GM12878 (cell line): ENCODE measurements around the gene NAV2. TPM values are rescaled to one million over a fixed set of nuclear protein-coding genes. Genes with fewer than 3 reads are reported as not detected.

ENCODE experiments used
- ATAC-seq: fragments of 200-7000 bp; cut with Tn5 transposase; 3 replicates; pipeline ENCODE4 v1.9.1; 2020; ENCODE audit warnings: mild to moderate bottlenecking, moderate library complexity
- BruUV-seq: library from RNA; stranded (reverse); fragments of 400-500 nt; replicated peaks from 2 replicates; lab custom pipeline; 2021; lab: Mats Ljungman, UMichigan
- CTCF ChIA-PET: fragments of 300-600 bp; sonication (Branson Sonifier 250); formaldehyde crosslinking; extraction: SDS; loops from one replicate; lab custom pipeline; 2021; ENCODE audit warnings: inconsistent platforms; lab: Yijun Ruan, JAX
- POLR2A ChIA-PET: fragments of 350-600 bp; formaldehyde crosslinking; extraction: SDS; loops from one replicate; lab custom pipeline; 2021; ENCODE audit warnings: inconsistent platforms; lab: Charles Lee
- RAD21 ChIA-PET: fragments of 300-600 bp; sonication (Branson Sonifier 250); formaldehyde crosslinking; loops from one replicate; lab custom pipeline; 2023; ENCODE audit warnings: antibody characterized with exemption; ENCODE audit not compliant: unreplicated experiment; lab: Charles Lee
- SMC1A ChIA-PET: fragments of 300-600 bp; sonication (Branson Sonifier 250); formaldehyde crosslinking; loops from one replicate; lab custom pipeline; 2023; ENCODE audit not compliant: unreplicated experiment, uncharacterized antibody; lab: Charles Lee
- DNase-seq: peaks from one replicate; pipeline ENCODE4 v3.0.0-alpha.2; 2011; ENCODE audit warnings: low read depth, low spot score
- FAIRE-seq: peaks from 3 replicates; lab custom pipeline; 2011; peaks lifted over from hg19 to GRCh38; lab: Jason Lieb, UNC
- H2AFZ ChIP-seq: 2 replicates; pipeline ENCODE4 v1.6.0; 2011; ENCODE audit warnings: low read depth, low read length, control low read depth; ENCODE audit not compliant: control insufficient read depth
- H3K27ac ChIP-seq: 2 replicates; pipeline ENCODE4 v1.5.1; 2011; ENCODE audit warnings: control low read depth; ENCODE audit not compliant: control insufficient read depth, insufficient read depth
- H3K27me3 ChIP-seq, 2 experiments: replicated peaks in 1 of 2; 2 replicates each; pipeline versions ENCODE4 v1.6.0 to v1.6.1; 2011; ENCODE audit warnings: low read length in 1 of 2; ENCODE audit not compliant: control insufficient read depth in 2 of 2, insufficient read depth in 2 of 2
- H3K36me3 ChIP-seq, 2 experiments: 2 replicates each; pipeline ENCODE4 v1.5.1; 2011; ENCODE audit warnings: low read length in 1 of 2; ENCODE audit not compliant: control insufficient read depth in 2 of 2, insufficient read depth in 2 of 2
- H3K4me1 ChIP-seq: 2 replicates; pipeline ENCODE4 v1.6.1; 2011; ENCODE audit warnings: mild to moderate bottlenecking, low read length, moderate library complexity, mixed read lengths; ENCODE audit not compliant: control insufficient read depth, insufficient read depth
- H3K4me2 ChIP-seq: 2 replicates; pipeline ENCODE4 v1.6.0; 2011; ENCODE audit warnings: control low read depth; ENCODE audit not compliant: control insufficient read depth, insufficient read depth
- H3K4me3 ChIP-seq: fragments of 200-600 bp; sonication (generic); 2 replicates; pipeline ENCODE4 v1.5.1; 2016
- H3K79me2 ChIP-seq: 2 replicates; pipeline ENCODE4 v1.6.0; 2011; ENCODE audit warnings: low read length; ENCODE audit not compliant: control insufficient read depth, insufficient read depth
- H3K9ac ChIP-seq: 2 replicates; pipeline ENCODE4 v1.8.0; 2011; ENCODE audit warnings: low read length, control low read depth, mixed read lengths; ENCODE audit not compliant: control insufficient read depth, insufficient read depth
- H3K9me3 ChIP-seq: replicated peaks from 3 replicates; pipeline ENCODE4 v1.5.1; 2011; ENCODE audit warnings: mild to moderate bottlenecking, low read length; ENCODE audit not compliant: control insufficient read depth, insufficient read depth
- H4K20me1 ChIP-seq: 2 replicates; pipeline ENCODE4 v1.6.0; 2011; ENCODE audit not compliant: control insufficient read depth, insufficient read depth
- CBX3 ChIP-seq: fragments of 200-600 bp; sonication (generic); IDR thresholded peaks from 2 replicates; pipeline ENCODE4 v1.6.1; 2016; ENCODE audit warnings: low read depth, borderline replicate concordance
- EED ChIP-seq: sonication (generic); IDR thresholded peaks from 2 replicates; pipeline ENCODE4 v1.6.1; 2016; ENCODE audit warnings: antibody characterized with exemption, low read depth
- HSF1 ChIP-seq: fragments of 150-350 bp; IDR thresholded peaks from 2 replicates; pipeline ENCODE4 v1.6.1; 2014; ENCODE audit warnings: mild to moderate bottlenecking, low read depth, low read length
- JUNB ChIP-seq: IDR thresholded peaks from 2 replicates; pipeline ENCODE4 v1.6.1; 2016; ENCODE audit warnings: antibody characterized with exemption, mild to moderate bottlenecking
- JUND ChIP-seq: IDR thresholded peaks from 2 replicates; pipeline ENCODE4 v1.6.1; 2012; ENCODE audit warnings: low read depth, mild to moderate bottlenecking, low read length, improper control_type of control experiment, moderate library complexity
- PAX5 ChIP-seq: IDR thresholded peaks from 2 replicates; pipeline ENCODE4 v1.6.1; 2011; ENCODE audit warnings: low read depth, low read length, borderline replicate concordance
- PAX8 ChIP-seq: fragments of 450-650 bp; IDR thresholded peaks from 2 replicates; pipeline ENCODE4 v1.6.1; 2017; ENCODE audit warnings: mild to moderate bottlenecking, moderate library complexity
- PML ChIP-seq: IDR thresholded peaks from 2 replicates; pipeline ENCODE4 v1.6.1; 2012; ENCODE audit warnings: low read length, inconsistent platforms
- RBBP5 ChIP-seq: fragments of 200-600 bp; sonication (generic); conservative IDR thresholded peaks from 2 replicates; pipeline ENCODE4 v1.6.1; 2016
- SKIL ChIP-seq: fragments of 450-650 bp; IDR thresholded peaks from 2 replicates; pipeline ENCODE4 v1.6.1; 2017; ENCODE audit warnings: mild to moderate bottlenecking, low read depth, inconsistent platforms; ENCODE audit not compliant: poor library complexity, severe bottlenecking
- SMAD5 ChIP-seq: IDR thresholded peaks from 2 replicates; pipeline ENCODE4 v1.6.1; 2016; ENCODE audit warnings: antibody characterized with exemption, low read depth
- SPI1 ChIP-seq: IDR thresholded peaks from 2 replicates; pipeline ENCODE4 v1.6.1; 2011; ENCODE audit warnings: low read depth, mild to moderate bottlenecking, low read length, moderate library complexity, borderline replicate concordance; ENCODE audit not compliant: insufficient read depth
- TARDBP ChIP-seq: IDR thresholded peaks from 2 replicates; pipeline ENCODE4 v1.6.1; 2016; ENCODE audit warnings: borderline replicate concordance
- ZNF217 ChIP-seq: fragments of 450-650 bp; IDR thresholded peaks from 2 replicates; pipeline ENCODE4 v1.6.1; 2017; ENCODE audit warnings: antibody characterized with exemption, mild to moderate bottlenecking
- ZNF274 ChIP-seq: IDR thresholded peaks from one replicate; pipeline ENCODE4 v1.8.0; 2011; ENCODE audit not compliant: insufficient read length, insufficient read depth
- WGBS: methylation state at CpG from one replicate; pipeline ENCODE4 v1.1.6; 2016; ENCODE audit warnings: low lambda C conversion rate; ENCODE audit not compliant: insufficient replicate concordance, insufficient coverage; ENCODE audit errors: missing lambda C conversion rate; 5-methylcytosine and 5-hydroxymethylcytosine counted together
- in situ Hi-C: fragments of 300-500 bp; cut with MboI; formaldehyde crosslinking; loops from 9 replicates; pipeline ENCODE4 v1.14.3; 2018; ENCODE audit warnings: mixed read lengths
- intact Hi-C: fragments of 100-400 bp; cut with micrococcal nuclease; formaldehyde crosslinking; loops from one replicate; pipeline ENCODE4 v1.14.2; 2022; ENCODE audit not compliant: unreplicated experiment
- polyA plus RNA-seq, 11 experiments: library from polyadenylated mRNA; depleted of rRNA in 4 of 11; unstranded in 6 of 11; stranded (reverse) in 5 of 11; fragments of >200 nt; fragmentation: Nextera tagmentation in 4 of 11; fragmentation: Illumina TruSeq in 1 of 11; extraction: Ambion mirVana in 4 of 11; extraction: Trizol in 1 of 11; gene quantifications; 1 replicate in 1 of 11; 2 replicates in 10 of 11; pipeline versions ENCODE4 v1.2.1 to v1.2.3, GENCODE V29; 2011 to 2016; ENCODE audit warnings: inconsistent platforms in 2 of 11, missing spikeins in 2 of 11, low read depth in 1 of 11
- total RNA-seq, 4 experiments: library from RNA; depleted of rRNA in 3 of 4; stranded (reverse); fragments of >200 nt in 3 of 4; fragmentation: Illumina TruSeq in 1 of 4; extraction: Trizol in 1 of 4; gene quantifications; 2 replicates each; pipeline versions ENCODE4 v1.2.1 to v1.2.3, GENCODE V29; 2013 to 2021

The NAV2 gene
- total and polyA plus RNA-seq, 10 of the 15 experiments (the other 5 are each of a cell fraction or from before 2014, with no cell fraction given), result 0.35 to 6.1 (median 1.1) TPM

- no peak for FAIRE-seq
- no peaks in the 10 kb centered on the region for H3K9me3 ChIP-seq
- no peak overlapping the region for H3K4me3 ChIP-seq
- in situ Hi-C loops, result no loop called here
- H3K27ac ChIP-seq, result no peak overlapping the region
- H3K79me2 ChIP-seq, result no peaks in the 10 kb centered on the region
- H3K9ac ChIP-seq, result no peak overlapping the region
- POLR2A ChIA-PET, result no interaction called here
- no peak for TF ChIP-seq SKIL
- TF ChIP-seq RBBP5, result no peak
- no peak for TF ChIP-seq PML
- no peak for TF ChIP-seq SMAD5
- TF ChIP-seq HSF1, result no peak
- no peak for TF ChIP-seq PAX8
- no peak for TF ChIP-seq ZNF217
- no peak for TF ChIP-seq ZNF274
- no peak for TF ChIP-seq SPI1
- no peak for TF ChIP-seq JUND
- no peak for TF ChIP-seq TARDBP
- TF ChIP-seq CBX3, result no peak
- TF ChIP-seq PAX5, result no peak
- TF ChIP-seq JUNB, result no peak
- no peak for TF ChIP-seq EED
- TF ChIP-seq, all 136 proteins: peak for 0
- DNase-seq (no peak), ATAC-seq (no peak)
- SMC1A ChIA-PET, result interaction anchor here (1.6 to 2.5 kb wide), 5 partner anchors 9 to 129 kb away, joined by 3 to 15 read pairs (median 7); no protein-coding TSS in a partner anchor
- RAD21 ChIA-PET, result no interaction called here
- CTCF ChIA-PET, result interaction anchor here (1.2 to 1.4 kb wide), 5 partner anchors 10 to 30 kb away, joined by 3 to 4 read pairs (median 3); no protein-coding TSS in a partner anchor
- 68% methylated on average over 8 of the region's 8 CpGs for WGBS
- no peaks in the 10 kb centered on the region for H3K36me3 ChIP-seq
- H3K4me2 ChIP-seq, result no peak overlapping the region
- H4K20me1 ChIP-seq, result no peaks in the 10 kb centered on the region
- intact Hi-C loops, result no loop called here
- BruUV-seq, result no TSS peak
- H3K27me3 ChIP-seq, result no peaks in the 10 kb centered on the region
- peaks cover 12% of the 10 kb centered on the region for H3K4me1 ChIP-seq
- H2AFZ ChIP-seq, result no peak overlapping the region
Observed at GRCh38 chr11:19980957-19981669, 268.5 kb downstream of the NAV2 start.
